Activated T-cell treated with anti-CD3 and anti-CD28 coated beads, Interleukin-2, amount 50 U/mL, for 72 hours (primary cell): ENCODE data around the gene ARHGAP40. TPM values are rescaled to one million over a fixed set of nuclear protein-coding genes. Genes with fewer than 3 reads are reported as not detected.

Experiments
- ATAC-seq, 2 donors: fragments of 150-1000 bp; cut with Tn5 transposase; replicated peaks in 1 of 2; 2 replicates each; pipeline ENCODE4 v1.10.0; 2021; ENCODE audit warnings: moderate library complexity in 2 of 2, mild to moderate bottlenecking in 1 of 2
- DNase-seq, 2 donors: peaks; one replicate each; pipeline ENCODE4 v3.0.0; 2021 to 2022; ENCODE audit warnings: mixed read lengths in 1 of 2
- H3K27ac Mint-ChIP-seq: one replicate; pipeline ENCODE4 v1.8.0; 2022; ENCODE audit warnings: mild to moderate bottlenecking, moderate library complexity, mixed read lengths
- H3K27me3 Mint-ChIP-seq: one replicate; pipeline ENCODE4 v1.8.0; 2022; ENCODE audit warnings: low read depth, mixed read lengths
- H3K36me3 Mint-ChIP-seq, 2 donors: one replicate each; pipeline ENCODE4 v1.8.0; 2022; ENCODE audit warnings: mixed read lengths in 2 of 2, mild to moderate bottlenecking in 1 of 2; ENCODE audit not compliant: insufficient read depth in 2 of 2
- H3K4me1 Mint-ChIP-seq: one replicate; pipeline ENCODE4 v1.8.0; 2022; ENCODE audit warnings: low read depth, mixed read lengths
- H3K4me3 Mint-ChIP-seq, 2 donors: one replicate each; pipeline ENCODE4 v1.8.0; 2022; ENCODE audit warnings: mild to moderate bottlenecking in 2 of 2, mixed read lengths in 2 of 2, moderate library complexity in 2 of 2
- H3K9me3 Mint-ChIP-seq, 2 donors: one replicate each; pipeline ENCODE4 v1.8.0; 2022; ENCODE audit warnings: mixed read lengths in 2 of 2
- total RNA-seq, 2 donors: library from RNA; stranded (reverse); gene quantifications; one replicate each; pipeline ENCODE4 v1.2.3, GENCODE V29; 2022

Gene ARHGAP40
- total RNA-seq, 2 donors from 2014 or later: not detected

DNA sequence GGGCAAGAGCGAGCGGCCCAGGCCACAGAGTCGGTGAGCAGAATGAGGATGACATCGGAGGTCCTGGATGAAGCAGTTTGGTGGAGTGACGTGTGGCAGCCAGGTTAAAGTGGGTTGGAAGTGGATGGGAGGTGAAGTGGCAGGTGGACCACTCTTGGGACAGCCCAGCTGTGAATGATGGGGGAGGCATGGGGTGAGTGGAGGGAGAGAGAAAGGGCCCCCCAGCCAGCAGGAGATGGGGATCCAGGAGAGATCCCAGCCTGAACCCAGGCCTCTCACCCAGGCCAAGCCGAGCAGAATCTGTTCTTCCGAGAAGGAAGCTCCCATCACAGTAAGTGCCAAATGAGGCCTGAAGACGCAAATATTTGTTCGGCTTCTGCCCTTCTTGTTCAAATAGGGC, 95.7 kb downstream of the ARHGAP40 start:
- Mint-ChIP-seq H3K27me3 (peaks cover 15% of the 10 kb centered on the region), H3K9me3 (peaks cover 0 to 1% of the 10 kb centered on the region in 2 donors), H3K27ac (no peak overlapping the region), H3K36me3 (peaks cover 0 to 1% of the 10 kb centered on the region in 2 donors), H3K4me1 (no peaks in the 10 kb centered on the region), H3K4me3 (no peak overlapping the region)
- ATAC-seq (no peak), DNase-seq (no peak)

DNA sequence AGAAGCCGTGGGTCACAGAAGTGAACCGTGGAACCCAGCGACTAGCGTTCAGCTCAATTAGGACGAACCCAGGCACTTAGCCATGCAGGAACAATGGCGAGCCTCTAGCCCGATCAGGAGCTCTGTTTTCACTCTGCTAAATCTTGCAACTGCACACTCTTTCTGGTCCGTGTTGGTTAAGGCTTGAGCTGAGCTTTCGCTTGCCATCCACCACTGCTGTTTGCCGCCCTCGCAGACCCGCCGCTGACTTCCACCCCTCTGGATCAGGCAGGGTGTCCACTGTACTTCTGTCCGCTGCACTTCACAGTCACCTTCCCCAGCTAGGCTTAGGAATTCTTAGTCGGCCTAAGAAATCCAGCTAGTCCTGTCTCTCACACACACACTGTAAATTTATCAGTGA, 96.9 kb downstream of the ARHGAP40 start:
- no peaks in the 10 kb centered on the region for H3K9me3 Mint-ChIP-seq
- DNase-seq: no peak
- H3K4me1 Mint-ChIP-seq: no peaks in the 10 kb centered on the region
- no peak overlapping the region for H3K4me3 Mint-ChIP-seq
- no peaks in the 10 kb centered on the region for H3K36me3 Mint-ChIP-seq
- H3K27ac Mint-ChIP-seq: no peak overlapping the region
- no peak for ATAC-seq
- H3K27me3 Mint-ChIP-seq: peaks cover 22% of the 10 kb centered on the region

DNA sequence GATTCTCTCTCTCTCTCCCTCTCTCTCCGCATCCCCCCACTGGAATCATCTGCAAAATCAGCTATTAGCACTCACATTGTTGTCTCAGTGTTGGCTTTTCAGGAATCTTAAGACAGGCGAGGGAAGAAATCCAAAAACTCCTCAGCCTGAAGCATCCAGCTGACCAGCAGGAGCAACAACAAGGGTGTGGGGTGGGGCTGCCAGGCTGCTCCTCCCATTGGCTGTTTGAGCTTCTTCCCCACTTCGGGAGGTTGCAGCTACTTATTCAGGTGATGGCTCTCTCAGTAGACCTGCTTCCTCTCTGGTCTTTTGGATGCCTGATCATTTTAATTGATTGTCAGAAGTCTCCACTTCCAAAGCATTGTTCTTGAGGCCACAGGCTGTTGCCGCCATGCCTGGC, 98.5 kb downstream of the ARHGAP40 start:
- H3K36me3 Mint-ChIP-seq: no peaks in the 10 kb centered on the region

More for the DNA sequence above, 98.5 kb downstream of the ARHGAP40 start:
- Mint-ChIP-seq H3K27me3 (peaks cover 17% of the 10 kb centered on the region), H3K4me3 (no peak overlapping the region), H3K27ac (no peak overlapping the region), H3K9me3 (no peaks in the 10 kb centered on the region), H3K4me1 (no peaks in the 10 kb centered on the region)
- ATAC-seq: no peak
- no peak for DNase-seq

Other genes starting within 250 kb of the ARHGAP40 start
- 100 to 1,000 TPM; 119 to 137 TPM for gene SNHG17, start 166.5 kb upstream of the ARHGAP40 start, total RNA-seq
- 10 to 100 TPM; 39.5 to 43.3 TPM for gene RALGAPB, start 129.0 kb upstream of the ARHGAP40 start, total RNA-seq
- not detected for gene ADIG, start 20.6 kb upstream of the ARHGAP40 start, total RNA-seq
- under 1 TPM in 1 of 2 donors, not detected in 1; 0.12 TPM for gene SLC32A1, start 122.7 kb downstream of the ARHGAP40 start, total RNA-seq
- gene ACTR5, start 146.7 kb downstream of the ARHGAP40 start, total RNA-seq: 1 to 10 TPM; 8.2 to 8.7 TPM
- 100 to 1,000 TPM; 143 to 184 TPM for gene PPP1R16B, start 203.9 kb downstream of the ARHGAP40 start, total RNA-seq